Measurements from ENCODE around the gene LSM10.

The LSM10 gene

GRCh38 chr1:36397378-36398230 is at the start of gene LSM10:
Gene LSM10, minus strand, starts transcription at chr1:36397908. Its CDS starts 3,779 bp downstream, at chr1:36394129.
- peak; percentile 93 for DNase-seq (ENCODE audit: low spot score)

DNA sequence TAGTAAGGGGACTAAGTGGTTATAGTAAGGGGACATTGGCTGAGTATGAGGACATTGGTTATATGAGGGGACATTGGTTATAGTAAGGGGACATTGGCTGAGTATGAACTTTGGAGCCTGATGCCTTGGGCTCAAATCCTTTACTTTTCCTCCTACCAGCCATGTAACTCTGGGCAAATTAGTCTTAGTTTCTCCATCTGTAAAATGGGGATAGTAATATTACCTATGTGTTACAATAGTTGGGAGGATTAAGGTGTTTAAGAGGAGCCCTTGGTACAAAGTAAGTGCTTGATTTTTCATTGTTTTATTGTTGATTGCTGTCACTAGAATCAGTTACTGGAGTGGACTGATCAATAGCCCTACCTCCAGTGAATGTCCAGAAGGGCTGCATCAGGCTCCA is 49.7 kb upstream of the LSM10 start:
- no peak for DNase-seq (ENCODE audit: low spot score)

- DNase-seq (ENCODE audit: low spot score), result no peak
Observed at GRCh38 chr1:36446746-36447145, 49.0 kb upstream of the LSM10 start.

DNA sequence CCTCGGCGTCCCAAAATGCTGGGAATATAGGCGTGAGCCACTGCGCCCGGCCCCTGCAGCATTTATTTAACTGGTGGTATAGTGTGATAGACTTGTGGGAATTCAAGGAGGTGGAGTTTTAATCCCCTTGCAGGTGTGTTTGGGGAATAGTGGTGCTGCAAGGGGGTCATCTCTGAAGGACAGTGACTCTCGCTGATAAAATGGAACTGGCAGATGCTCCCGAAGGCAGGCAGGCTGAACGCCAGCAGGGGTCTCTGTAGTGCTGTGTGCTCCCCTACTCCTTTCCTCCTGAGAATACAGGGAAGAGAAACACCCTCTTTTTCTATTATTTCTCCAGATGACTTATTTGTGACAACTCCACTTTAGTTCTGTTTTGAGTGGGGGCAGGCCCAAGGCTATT is 48.6 kb upstream of the LSM10 start:
- DNase-seq (ENCODE audit: low spot score), result peak; percentile 55

DNA sequence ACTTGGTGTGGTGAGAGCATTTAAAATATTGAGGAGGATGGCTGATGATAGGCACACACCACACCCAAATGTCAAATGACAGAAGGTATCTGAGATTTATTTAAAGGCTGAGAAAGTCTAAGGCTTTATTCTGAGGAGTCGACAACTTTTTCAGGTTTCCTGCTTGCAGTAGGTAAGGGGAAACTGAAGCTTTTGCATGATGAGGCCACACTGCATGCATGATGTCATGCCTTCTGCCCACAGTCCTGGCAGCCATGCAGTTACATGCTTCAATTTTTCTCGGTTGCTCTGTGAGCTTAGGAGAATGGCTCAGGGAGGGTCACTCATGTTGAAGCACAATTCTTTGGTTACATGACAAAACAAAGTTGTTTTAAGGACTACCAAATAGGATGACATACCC is 45.6 kb upstream of the LSM10 start:
- no peak for DNase-seq (ENCODE audit: low spot score)

- DNase-seq (ENCODE audit: low spot score), result no peak
Observed at GRCh38 chr1:36442337-36442736, 44.6 kb upstream of the LSM10 start.

DNA sequence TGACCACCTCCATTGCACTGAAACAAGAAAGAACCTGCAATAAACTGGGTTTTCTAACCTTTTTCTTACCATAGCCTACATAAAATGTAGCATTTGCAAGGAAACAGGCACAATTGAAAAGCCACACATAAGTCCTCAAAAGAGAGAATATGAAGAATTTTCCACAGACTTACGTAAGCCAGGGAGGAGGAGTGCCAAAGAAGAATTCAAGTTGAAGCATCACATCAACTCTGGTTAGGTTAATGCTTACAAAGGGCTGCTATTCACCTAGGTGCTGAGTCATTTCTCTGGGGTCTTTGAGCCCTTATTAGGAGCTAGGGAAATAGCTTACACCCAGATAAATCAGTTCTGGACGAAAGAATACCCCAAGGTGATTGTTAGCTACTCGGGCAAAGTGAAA is 42.9 kb upstream of the LSM10 start:
- no peak for DNase-seq (ENCODE audit: low spot score)

DNA sequence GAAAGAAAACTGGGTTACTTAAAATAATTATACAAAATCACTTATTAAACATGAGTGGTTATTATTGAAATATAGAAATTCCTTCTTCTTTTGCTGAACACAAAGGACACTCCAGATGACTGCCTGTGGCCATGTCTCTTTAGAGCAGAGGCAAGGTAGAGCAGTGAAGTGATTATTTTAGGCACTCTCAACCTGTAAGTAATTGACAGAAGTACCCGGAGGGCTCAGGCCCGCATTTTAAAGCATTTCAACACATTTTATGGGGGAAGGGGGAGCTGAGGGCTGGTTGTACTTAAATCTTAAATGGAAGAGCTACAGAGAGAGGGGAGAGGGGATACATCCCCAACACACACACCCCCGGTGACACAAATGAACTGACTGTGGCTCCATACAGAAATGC is 42.3 kb upstream of the LSM10 start:
- DNase-seq (ENCODE audit: low spot score), result no peak

- no peak for DNase-seq (ENCODE audit: low spot score)
Observed at GRCh38 chr1:36438715-36439114, 41.0 kb upstream of the LSM10 start.

DNA sequence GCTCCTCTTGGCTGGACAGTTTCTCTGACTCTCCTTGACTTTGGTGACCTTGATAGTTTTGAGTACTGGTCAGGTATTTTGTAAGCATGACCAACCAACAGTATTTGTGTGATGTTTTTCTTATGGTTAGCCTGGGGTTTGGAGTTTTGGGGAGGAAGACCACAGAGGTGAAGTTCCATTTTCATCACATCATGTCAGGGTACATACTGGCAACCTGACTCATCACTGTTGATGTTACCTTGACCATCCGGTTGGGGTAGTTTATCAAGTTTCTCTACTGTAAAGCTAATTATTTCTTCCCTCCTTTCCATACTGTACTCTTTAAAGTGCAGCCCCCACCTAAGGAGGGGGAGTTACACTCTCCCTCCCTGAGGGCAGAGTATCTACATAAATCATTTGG is 39.1 kb upstream of the LSM10 start:
- DNase-seq (ENCODE audit: low spot score), result no peak

DNA sequence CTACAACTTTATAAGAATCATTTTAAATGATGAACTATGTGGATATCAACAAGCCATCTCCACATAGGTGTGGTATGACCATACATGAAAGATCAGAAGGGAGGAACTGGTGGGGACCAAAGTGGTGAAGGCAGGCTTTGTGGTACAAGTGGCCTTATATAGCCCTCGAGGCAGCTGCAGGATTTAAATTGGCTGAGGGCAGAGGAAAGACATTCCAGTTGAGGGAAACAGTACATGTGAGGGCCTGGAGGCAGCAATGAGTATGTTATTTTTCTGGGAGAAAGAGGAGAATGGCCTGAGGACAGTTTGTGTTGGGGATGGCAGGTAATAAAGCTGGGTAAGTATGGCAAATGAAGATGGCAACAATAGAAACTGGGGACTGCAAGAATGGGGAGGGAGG is 35.4 kb upstream of the LSM10 start:
- no peak for DNase-seq (ENCODE audit: low spot score)

- DNase-seq (ENCODE audit: low spot score), result no peak
Observed at GRCh38 chr1:36432616-36433015, 34.9 kb upstream of the LSM10 start.

DNA sequence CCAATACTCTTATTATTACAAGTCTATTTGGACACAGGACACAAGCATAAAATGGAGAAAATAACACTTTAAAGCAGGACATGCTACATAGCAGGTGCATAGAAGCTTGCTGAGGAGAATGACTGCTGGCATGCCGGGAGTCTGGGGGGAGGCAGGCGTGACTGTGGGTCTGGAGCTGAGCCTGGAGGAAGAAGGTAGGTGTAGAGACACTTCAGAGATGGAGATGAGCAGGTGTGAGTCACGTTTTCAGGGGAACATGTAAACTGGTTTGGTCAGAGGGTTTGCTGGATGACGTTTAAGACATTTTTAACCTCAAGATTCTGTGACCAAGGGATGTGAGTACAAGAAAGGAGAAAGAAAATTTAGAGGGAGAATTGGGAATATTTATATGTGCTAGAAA is 28.1 kb upstream of the LSM10 start:
- DNase-seq (ENCODE audit: low spot score), result no peak

- no peak for DNase-seq (ENCODE audit: low spot score)
Observed at GRCh38 chr1:36421649-36422048, 23.9 kb upstream of the LSM10 start.

- DNase-seq (ENCODE audit: low spot score), result peak; percentile 86
Observed at GRCh38 chr1:36420836-36421317, 23.2 kb upstream of the LSM10 start.

DNA sequence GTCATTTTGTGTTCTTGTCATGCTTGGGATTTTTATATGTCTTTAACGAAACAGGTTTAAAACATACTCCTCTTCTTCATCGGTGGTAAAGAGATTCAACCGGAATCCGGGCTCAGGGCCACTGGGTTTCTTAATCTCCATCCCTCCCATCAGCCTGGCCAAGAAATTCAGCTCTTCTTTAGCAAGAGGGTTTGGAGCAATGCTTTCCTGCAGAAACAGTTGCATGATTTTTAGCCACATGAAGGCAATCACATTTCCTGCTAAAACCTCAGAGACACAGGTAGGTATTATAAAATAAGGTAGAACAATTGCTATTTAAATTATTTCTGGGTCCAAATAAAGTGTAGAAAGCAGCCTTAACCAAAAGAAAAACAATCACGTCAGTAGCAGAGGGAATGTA is 22.7 kb upstream of the LSM10 start:
- no peak for DNase-seq (ENCODE audit: low spot score)

DNA sequence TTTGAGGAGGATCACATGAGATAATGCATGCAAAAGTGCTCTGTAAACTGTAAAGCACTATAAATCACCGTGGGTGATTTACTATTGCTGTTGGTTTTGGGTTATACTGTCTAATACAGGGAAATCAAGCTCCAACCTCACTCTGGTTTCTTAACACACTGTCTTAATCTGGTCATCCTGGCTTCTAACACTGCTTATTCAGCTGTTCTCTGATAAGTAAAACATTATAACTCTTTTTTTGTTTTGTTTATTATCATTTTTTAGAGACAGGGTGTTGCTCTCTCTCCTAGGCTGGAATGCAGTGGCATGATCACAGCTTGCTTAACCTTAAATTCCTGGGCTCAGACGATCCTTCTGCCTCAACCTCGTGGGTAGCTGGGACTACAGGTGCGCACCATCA is 21.9 kb upstream of the LSM10 start:
- DNase-seq (ENCODE audit: low spot score), result no peak

GRCh38 chr1:36419140-36419539 is 21.4 kb upstream of the LSM10 start:
- no peak for DNase-seq (ENCODE audit: low spot score)

DNA sequence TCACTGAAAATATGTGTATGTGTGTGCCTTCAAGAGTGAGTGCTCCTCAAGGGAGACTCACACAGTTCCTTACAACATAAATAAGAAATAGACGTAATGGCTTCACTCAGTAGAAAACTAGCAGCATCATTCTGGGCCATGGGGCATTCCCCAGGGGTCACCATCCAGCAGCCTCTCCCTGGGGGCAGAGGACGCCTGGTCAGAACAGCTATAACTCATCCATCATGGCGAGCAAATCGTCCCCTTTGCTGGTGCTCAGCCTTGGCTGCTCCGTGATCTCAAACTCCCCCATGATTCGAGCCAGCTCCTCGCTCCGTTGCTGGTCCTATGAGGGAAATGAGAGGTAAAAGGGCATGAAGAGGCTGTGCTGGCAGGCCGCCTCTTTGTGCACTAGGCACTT is 20.2 kb upstream of the LSM10 start:
- DNase-seq (ENCODE audit: low spot score), result no peak

DNA sequence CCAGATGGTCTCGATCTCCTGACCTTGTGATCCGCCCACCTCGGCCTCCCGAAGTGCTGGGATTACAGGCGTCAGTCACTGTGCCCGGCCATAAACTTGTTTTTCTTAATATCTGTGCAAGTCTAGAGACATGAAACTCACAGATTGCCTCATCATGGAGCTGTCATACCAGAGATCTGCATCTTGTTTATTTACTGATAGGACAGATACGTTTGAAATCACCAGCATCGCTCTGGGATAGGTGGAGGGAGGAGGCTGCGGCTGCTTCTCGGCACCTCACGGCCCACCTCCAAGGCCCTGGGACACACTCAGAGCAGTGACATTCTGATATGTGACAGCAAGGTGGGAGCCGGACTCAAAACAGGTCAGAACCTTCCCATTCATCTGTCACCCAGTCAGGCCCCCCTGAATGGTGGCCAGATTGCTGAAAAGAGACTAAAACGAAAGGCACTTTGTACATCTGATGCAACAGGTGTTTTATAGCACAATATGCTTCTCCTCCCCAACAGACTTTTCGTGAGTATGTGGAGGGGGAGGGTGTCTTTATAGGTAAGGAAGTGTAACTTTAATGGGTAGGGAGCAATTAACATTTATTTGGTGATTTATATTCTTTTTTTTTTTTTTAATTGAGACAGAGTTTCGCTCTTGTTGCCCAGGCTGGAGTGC is 18.1 kb upstream of the LSM10 start:
- DNase-seq (ENCODE audit: low spot score), result no peak

GRCh38 chr1:36414384-36414783 is 16.7 kb upstream of the LSM10 start:
- DNase-seq (ENCODE audit: low spot score), result no peak

DNA sequence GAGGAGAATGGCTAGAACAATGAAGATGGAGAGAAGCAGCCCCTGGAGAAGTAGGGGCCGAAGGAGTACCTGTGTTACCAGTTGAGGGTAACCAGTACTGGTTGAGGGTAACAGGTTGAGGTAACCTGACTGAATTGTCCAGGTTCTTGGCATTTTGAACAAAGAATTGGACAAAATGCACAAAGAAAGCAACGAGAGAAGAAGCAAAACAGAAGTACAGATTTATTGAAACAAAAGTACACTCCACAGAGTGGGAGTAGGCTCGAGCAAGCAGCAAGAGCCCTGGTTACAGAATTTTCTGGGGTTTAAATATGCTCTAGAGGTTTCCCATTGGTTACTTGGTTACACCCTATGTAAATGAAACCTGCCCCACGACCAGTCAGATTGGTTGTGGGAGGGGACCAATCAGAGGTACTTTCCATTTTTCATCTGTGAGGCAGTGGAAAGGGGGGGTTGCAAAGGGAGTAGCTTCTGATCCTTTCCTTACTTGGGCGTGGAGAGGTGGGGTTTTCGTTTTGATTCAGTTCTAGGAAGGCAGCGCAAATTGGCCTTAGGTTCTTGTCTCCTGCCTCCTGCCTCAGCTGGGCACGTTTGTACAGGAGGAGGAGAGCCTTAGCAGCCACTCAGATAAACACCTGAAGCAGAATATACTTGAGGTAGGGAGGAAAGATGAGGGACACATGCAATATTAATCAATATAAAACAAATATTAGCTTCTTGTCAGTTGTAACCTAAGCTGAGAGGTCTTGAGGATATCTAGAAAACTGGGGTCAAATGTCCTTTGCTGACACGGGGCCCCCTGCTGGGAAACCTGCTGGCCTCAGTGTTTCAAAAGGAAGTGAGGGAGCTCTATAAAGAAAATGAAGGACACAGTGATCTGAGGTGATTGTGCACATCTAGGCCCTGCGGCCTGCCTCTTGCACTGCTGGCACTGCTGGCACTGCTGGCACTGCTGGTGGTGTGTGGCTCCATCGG is 14.3 kb upstream of the LSM10 start:
- DNase-seq (ENCODE audit: low spot score), result peak; percentile 24
